ENCODE results near the gene GRAMD1B. TPM values are rescaled to one million over a fixed set of nuclear protein-coding genes. Genes with fewer than 3 reads are reported as not detected.

Gene GRAMD1B
- total RNA-seq, 1 experiment from 2014 or later, result 12.7 TPM

DNA sequence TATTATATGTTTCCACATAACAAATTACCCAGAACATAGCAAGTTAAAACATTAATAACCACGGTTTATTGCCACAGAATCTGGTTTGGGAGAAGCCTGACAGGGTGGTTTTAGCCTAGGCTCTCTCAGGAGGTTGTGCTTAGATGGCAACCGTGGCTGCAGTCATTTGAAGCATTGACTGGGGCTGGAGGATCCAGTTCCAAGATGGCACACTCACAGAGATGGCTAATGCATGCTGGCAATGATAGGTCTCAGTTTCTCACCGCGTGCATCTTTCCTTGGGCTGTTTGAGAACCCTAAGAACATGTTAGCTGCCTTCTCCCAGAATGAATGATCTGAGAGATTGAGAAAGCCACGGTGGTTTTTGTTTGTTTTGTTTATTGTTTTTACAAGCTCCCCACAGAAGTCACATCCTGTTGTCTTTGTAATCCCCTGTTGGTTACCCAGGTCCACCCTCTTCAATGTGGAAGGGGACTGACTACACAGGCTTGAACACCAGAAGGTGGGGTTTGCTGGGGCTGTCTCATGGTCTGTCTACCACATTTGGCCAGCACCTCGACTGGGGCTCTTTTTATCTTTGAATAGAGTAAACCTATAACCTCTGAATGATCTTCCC lies 36.6 kb upstream of the GRAMD1B start:
- no peaks in the 10 kb centered on the region for H4K20me1 ChIP-seq (ENCODE audit: insufficient read depth)
- BruUV-seq (replicated peaks), result no TSS peak
- H3K4me2 ChIP-seq (ENCODE audit: low read length), result no peak overlapping the region
- H2AFZ ChIP-seq (ENCODE audit: low read depth, low read length, poor library complexity, severe bottlenecking), result no peak overlapping the region
- H3K4me1 ChIP-seq (ENCODE audit: control insufficient read depth in 1 of 2, insufficient read depth in 2 of 2, low read length in 2 of 2), result no peaks in the 10 kb centered on the region
- ChIA-PET POLR2A (no interaction called here), RAD21 (ENCODE audit: low non-redundant PET in 1 of 2, low total read pairs in 2 of 2, uncharacterized antibody in 2 of 2, unreplicated experiment in 2 of 2) (no interaction called here), CTCF (interaction anchor here (1.5 kb wide), 1 partner anchor 14 kb away, joined by 3 read pairs; no protein-coding TSS in a partner anchor)
- intact Hi-C loops (cut with micrococcal nuclease), result no loop called here
- no peaks in the 10 kb centered on the region for H3K9me3 ChIP-seq (ENCODE audit: control insufficient read depth in 1 of 2, insufficient read depth in 1 of 2, low read depth in 1 of 2, low read length in 2 of 2)
- H3K9me2 ChIP-seq (ENCODE audit: insufficient read depth), result no peaks in the 10 kb centered on the region
- H3K9ac ChIP-seq (ENCODE audit: low read length), result no peak overlapping the region
- no peak overlapping the region for H3K27ac ChIP-seq (ENCODE audit: low read depth, low read length)
- ATAC-seq (no peak), DNase-seq (ENCODE audit: low read depth, low spot score) (no peak)
- H3K27me3 ChIP-seq (ENCODE audit: insufficient read depth, low read length), result no peaks in the 10 kb centered on the region
- H3K36me3 ChIP-seq (ENCODE audit: control insufficient read depth in 1 of 2, insufficient read depth in 2 of 2, low read length in 2 of 2), result no peaks in the 10 kb centered on the region
- no peaks in the 10 kb centered on the region for H3K79me2 ChIP-seq (ENCODE audit: insufficient read depth, low read length)
- TF ChIP-seq SRF (IDR thresholded peaks at IDR 0.05; ENCODE audit: low read depth), result no peak
- no peak overlapping the region for H3K4me3 ChIP-seq (replicated peaks in 1 of 2; ENCODE audit: low read depth in 1 of 2, low read length in 2 of 2)

DNA sequence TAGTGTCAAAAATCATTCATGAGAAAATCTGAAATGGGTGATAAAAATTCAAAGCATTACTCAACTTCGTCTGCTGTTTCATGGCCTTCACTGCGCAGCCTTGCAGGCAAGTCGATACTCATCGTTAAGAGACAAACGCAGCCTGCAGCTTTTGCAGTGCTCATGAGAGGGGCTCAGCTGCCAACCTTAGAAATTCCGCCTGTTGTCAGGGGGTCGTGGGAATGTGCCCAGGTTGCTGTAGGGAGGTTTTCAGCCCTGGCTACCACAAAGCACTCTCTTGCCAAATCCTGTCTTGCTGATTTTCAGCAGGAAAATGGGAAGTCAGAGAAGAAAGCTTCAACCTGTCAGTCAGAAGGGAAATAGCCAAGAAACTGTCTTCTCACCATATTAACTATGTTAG lies 25.4 kb upstream of the GRAMD1B start:
- DNase-seq (ENCODE audit: low read depth, low spot score), result no peak
- H3K79me2 ChIP-seq (ENCODE audit: insufficient read depth, low read length), result no peaks in the 10 kb centered on the region
- no peak overlapping the region for H2AFZ ChIP-seq (ENCODE audit: low read depth, low read length, poor library complexity, severe bottlenecking)
- no peak overlapping the region for H3K9ac ChIP-seq (ENCODE audit: low read length)
- ChIA-PET CTCF (interaction anchor here (7.4 kb wide), 1 partner anchor 72 kb away, joined by 203 read pairs; no protein-coding TSS in a partner anchor), POLR2A (no interaction called here), RAD21 (ENCODE audit: low non-redundant PET in 1 of 2, low total read pairs in 2 of 2, uncharacterized antibody in 2 of 2, unreplicated experiment in 2 of 2) (no interaction called here)
- 0 out of 2 replicates have a peak, but pooled peaks cover 9% of the 10 kb centered on the region for H3K27me3 ChIP-seq (ENCODE audit: insufficient read depth, low read length)
- no peak overlapping the region for H3K4me3 ChIP-seq (replicated peaks in 1 of 2; ENCODE audit: low read depth in 1 of 2, low read length in 2 of 2)
- no peak for ATAC-seq
- H4K20me1 ChIP-seq (ENCODE audit: insufficient read depth), result no peaks in the 10 kb centered on the region
- H3K36me3 ChIP-seq (ENCODE audit: control insufficient read depth in 1 of 2, insufficient read depth in 2 of 2, low read length in 2 of 2), result no peaks in the 10 kb centered on the region
- H3K27ac ChIP-seq (ENCODE audit: low read depth, low read length), result no peak overlapping the region
- intact Hi-C loops (cut with micrococcal nuclease), result loop anchor here (5.0 kb wide), 1 partner anchor 102 kb away; no protein-coding TSS in a partner anchor
- H3K9me3 ChIP-seq (ENCODE audit: control insufficient read depth in 1 of 2, insufficient read depth in 1 of 2, low read depth in 1 of 2, low read length in 2 of 2), result no peaks in the 10 kb centered on the region
- BruUV-seq (replicated peaks), result no TSS peak
- H3K4me2 ChIP-seq (ENCODE audit: low read length), result no peak overlapping the region
- TF ChIP-seq YY1 (IDR thresholded peaks at IDR 0.05; ENCODE audit: extremely low read depth, insufficient replicate concordance, low read depth, low read length) (no peak), EGR1 (IDR thresholded peaks at IDR 0.05; ENCODE audit: low read depth) (no peak), SIN3A (IDR thresholded peaks at IDR 0.05; ENCODE audit: low read depth) (no peak), ELF1 (IDR thresholded peaks at IDR 0.05; ENCODE audit: borderline replicate concordance, low read depth) (no peak), CBX3 (IDR thresholded peaks at IDR 0.05; ENCODE audit: low read depth) (no peak), SP1 (IDR thresholded peaks at IDR 0.05; ENCODE audit: low read depth) (no peak), ZNF274 (IDR thresholded peaks at IDR 0.05; ENCODE audit: low read depth, low read length) (no peak), FOSL1 (IDR thresholded peaks at IDR 0.05; ENCODE audit: low read depth) (no peak)
- no peaks in the 10 kb centered on the region for H3K4me1 ChIP-seq (ENCODE audit: control insufficient read depth in 1 of 2, insufficient read depth in 2 of 2, low read length in 2 of 2)
- no peaks in the 10 kb centered on the region for H3K9me2 ChIP-seq (ENCODE audit: insufficient read depth)
